Naive thymus-derived CD4-positive, alpha-beta T cell (primary cell): ENCODE data around the gene FYN. TPM values are rescaled to one million over a fixed set of nuclear protein-coding genes. Genes with fewer than 3 reads are reported as not detected.
A peak's percentile ranks its signal among the peaks of the same experiment; 100 is the strongest.

Source experiments
- ATAC-seq: fragments of 150-1000 bp; cut with Tn5 transposase; 2 replicates; pipeline ENCODE4 v1.10.0; 2021; ENCODE audit warnings: mild to moderate bottlenecking, moderate library complexity
- CTCF ChIA-PET: fragments of 350-600 bp; sonication (Branson Sonifier 250); formaldehyde crosslinking; loops from one replicate; lab custom pipeline; 2021; ENCODE audit warnings: antibody characterized with exemption; lab: Charles Lee
- POLR2A ChIA-PET: fragments of 350-600 bp; sonication (Branson Sonifier 250); formaldehyde crosslinking; loops from one replicate; lab custom pipeline; 2021; ENCODE audit warnings: antibody characterized with exemption, inconsistent platforms; lab: Charles Lee
- DNase-seq, 9 donors: peaks; one replicate each; pipeline versions ENCODE4 v3.0.0 to v3.0.0-alpha.2; 2020 to 2022; ENCODE audit warnings: mixed read lengths in 1 of 9
- H3K27ac ChIP-seq: one replicate; pipeline ENCODE4 v1.7.0; 2013; ENCODE audit warnings: mild to moderate bottlenecking, low read depth, low read length, moderate library complexity
- H3K27me3 ChIP-seq, 2 donors: one replicate each; pipeline ENCODE4 v1.7.0; 2013; ENCODE audit warnings: low read length in 2 of 2, mild to moderate bottlenecking in 2 of 2, moderate library complexity in 2 of 2; ENCODE audit not compliant: control insufficient read depth in 2 of 2, insufficient read depth in 2 of 2
- H3K36me3 ChIP-seq, 3 experiments: 1 replicate in 2 of 3; 2 replicates in 1 of 3; pipeline ENCODE4 v1.7.0; 2013; ENCODE audit warnings: low read length in 3 of 3, mild to moderate bottlenecking in 3 of 3, moderate library complexity in 1 of 3; ENCODE audit not compliant: insufficient read depth in 3 of 3, control insufficient read depth in 2 of 3
- H3K4me1 ChIP-seq, 2 donors: one replicate each; pipeline ENCODE4 v1.7.0; 2013; ENCODE audit warnings: low read length in 2 of 2, mild to moderate bottlenecking in 2 of 2, moderate library complexity in 1 of 2; ENCODE audit not compliant: control insufficient read depth in 2 of 2, insufficient read depth in 2 of 2
- H3K4me3 ChIP-seq: 2 replicates; pipeline ENCODE4 v1.7.0; 2013; ENCODE audit warnings: mild to moderate bottlenecking, low read length
- H3K9me3 ChIP-seq, 3 experiments: 1 replicate in 2 of 3; 2 replicates in 1 of 3; pipeline ENCODE4 v1.7.0; 2013; ENCODE audit warnings: low read length in 3 of 3; ENCODE audit not compliant: control insufficient read depth in 2 of 3
- H3K27ac Mint-ChIP-seq, 9 donors: one replicate each; pipeline ENCODE4 v1.8.0; 2020 to 2022; ENCODE audit warnings: mixed read lengths in 9 of 9, mild to moderate bottlenecking in 8 of 9, moderate library complexity in 5 of 9, inconsistent platforms in 2 of 9
- H3K27me3 Mint-ChIP-seq, 5 donors: one replicate each; pipeline ENCODE4 v1.8.0; 2021 to 2022; ENCODE audit warnings: mixed read lengths in 5 of 5, mild to moderate bottlenecking in 1 of 5
- H3K36me3 Mint-ChIP-seq, 5 donors: one replicate each; pipeline ENCODE4 v1.8.0; 2020 to 2022; ENCODE audit warnings: mixed read lengths in 5 of 5, mild to moderate bottlenecking in 3 of 5, inconsistent platforms in 1 of 5
- H3K4me1 Mint-ChIP-seq, 7 donors: one replicate each; pipeline ENCODE4 v1.8.0; 2020 to 2022; ENCODE audit warnings: mixed read lengths in 7 of 7, mild to moderate bottlenecking in 3 of 7, inconsistent platforms in 1 of 7
- H3K4me3 Mint-ChIP-seq, 10 donors: one replicate each; pipeline ENCODE4 v1.8.0; 2020 to 2022; ENCODE audit warnings: mild to moderate bottlenecking in 10 of 10, mixed read lengths in 10 of 10, moderate library complexity in 6 of 10, inconsistent platforms in 2 of 10
- H3K9me3 Mint-ChIP-seq, 11 donors: one replicate each; pipeline ENCODE4 v1.8.0; 2020 to 2022; ENCODE audit warnings: mixed read lengths in 11 of 11, mild to moderate bottlenecking in 4 of 11, inconsistent platforms in 1 of 11, moderate library complexity in 1 of 11
- intact Hi-C, 2 donors: fragments of 100-400 bp; cut with micrococcal nuclease; formaldehyde crosslinking; loops; one replicate each; pipeline ENCODE4 v1.15.1; 2023
- polyA plus RNA-seq, 2 donors: library from polyadenylated mRNA; unstranded; fragments of 300-500 nt; fragmentation: Illumina TruSeq; gene quantifications; one replicate each; pipeline ENCODE4 v1.2.3, GENCODE V29; 2021
- total RNA-seq, 6 experiments: library from RNA in 5 of 6; stranded (reverse) in 5 of 6; gene quantifications; 1 replicate in 5 of 6; 2 replicates in 1 of 6; pipeline ENCODE4 v1.2.3 and lab custom pipeline; 2021 to 2026

FYN gene
- total and polyA plus RNA-seq, 7 experiments from 2014 or later = 200 to 720 (median 430) TPM

DNA sequence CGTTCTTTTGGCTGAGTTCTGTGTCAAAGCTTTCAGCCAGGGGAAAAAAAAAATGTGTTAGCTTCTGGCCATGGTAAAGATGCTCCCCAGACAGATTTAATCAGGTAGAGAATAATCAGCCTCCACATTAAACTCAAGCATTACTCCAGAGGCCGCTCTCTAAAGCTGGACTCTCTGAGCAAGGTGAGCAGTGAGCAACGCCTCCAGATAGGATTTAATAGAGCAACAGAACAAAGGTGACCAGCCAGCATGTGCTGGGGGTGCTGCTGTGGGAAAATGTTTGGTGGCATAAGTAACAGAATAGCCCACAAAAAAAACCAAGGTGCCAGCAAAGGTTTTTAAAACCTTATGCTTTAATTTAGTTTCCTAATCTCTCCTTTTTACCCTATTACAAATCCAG lies 164.1 kb downstream of the FYN start:
- H3K9me3 Mint-ChIP-seq = no peaks in the 10 kb centered on the region
- H3K4me1 Mint-ChIP-seq = peaks cover 26 to 58% (median 50%) of the 10 kb centered on the region in 7 donors
- peaks cover 4 to 38% (median 20%) of the 10 kb centered on the region in 3 experiments for H3K36me3 ChIP-seq
- peaks cover 26 to 38% of the 10 kb centered on the region in 2 donors for H3K4me1 ChIP-seq
- peak overlapping the region in 7 of 9 donors; percentile 77 to 98 (median 93) for H3K27ac Mint-ChIP-seq
- no peak overlapping the region for H3K4me3 ChIP-seq
- no peaks in the 10 kb centered on the region for H3K27me3 Mint-ChIP-seq
- peak overlapping the region in 1 of 10 donors; percentile 2 for H3K4me3 Mint-ChIP-seq
- ChIA-PET CTCF (interaction anchor here (0.7 to 3.8 kb wide), 12 partner anchors 10 to 335 kb away, joined by 3 to 61 read pairs (median 5); no protein-coding TSS in a partner anchor), POLR2A (interaction anchor here (0.7 to 2.4 kb wide), 5 partner anchors 32 to 334 kb away, joined by 3 to 11 read pairs (median 4); no protein-coding TSS in a partner anchor)
- H3K27ac ChIP-seq = peak overlapping the region; percentile 29
- H3K9me3 ChIP-seq = no peaks in the 10 kb centered on the region
- H3K36me3 Mint-ChIP-seq = peaks cover 10 to 50% (median 32%) of the 10 kb centered on the region in 5 donors
- DNase-seq (no peak), ATAC-seq (no peak)
- H3K27me3 ChIP-seq = no peaks in the 10 kb centered on the region
- intact Hi-C loops = no loop called here

DNA sequence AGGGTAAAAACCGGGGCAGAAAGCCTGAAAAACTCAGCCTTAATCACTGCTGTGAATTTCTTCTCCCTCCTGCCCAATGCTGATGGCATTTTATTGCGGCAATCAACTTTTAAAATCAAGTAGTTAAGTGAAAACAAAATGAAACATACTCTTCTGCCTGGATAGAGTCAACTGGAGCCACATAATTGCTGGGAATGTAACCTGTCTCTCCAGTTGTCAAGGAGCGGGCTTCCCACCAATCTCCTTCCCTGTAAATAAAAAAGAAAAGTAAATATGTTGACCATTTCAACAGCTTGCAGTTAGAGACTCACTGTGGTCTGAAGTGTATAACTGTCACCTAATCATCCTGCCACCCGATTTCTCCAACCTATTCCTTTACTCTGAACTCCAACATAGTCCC lies 165.5 kb downstream of the FYN start:
- no peak for ATAC-seq
- peaks cover 8 to 50% (median 42%) of the 10 kb centered on the region in 5 donors for H3K36me3 Mint-ChIP-seq
- CTCF ChIA-PET = interaction anchor here (3.7 kb wide), 1 partner anchor 334 kb away, joined by 61 read pairs; no protein-coding TSS in a partner anchor
- POLR2A ChIA-PET = interaction anchor here (1.3 kb wide), 1 partner anchor 60 kb away, joined by 3 read pairs; no protein-coding TSS in a partner anchor
- peaks cover 19 to 51% (median 35%) of the 10 kb centered on the region in 7 donors for H3K4me1 Mint-ChIP-seq
- Histone ChIP-seq H3K4me1 (peaks cover 14 to 31% of the 10 kb centered on the region in 2 donors), H3K4me3 (no peak overlapping the region), H3K36me3 (peaks cover 4 to 40% (median 26%) of the 10 kb centered on the region in 3 experiments), H3K27ac (no peak overlapping the region), H3K27me3 (no peaks in the 10 kb centered on the region), H3K9me3 (no peaks in the 10 kb centered on the region)
- H3K9me3 Mint-ChIP-seq = no peaks in the 10 kb centered on the region
- peak overlapping the region in 5 of 9 donors; percentile 3 to 83 (median 48) for H3K27ac Mint-ChIP-seq
- H3K27me3 Mint-ChIP-seq = no peaks in the 10 kb centered on the region
- no peak for DNase-seq
- intact Hi-C loops = no loop called here
- H3K4me3 Mint-ChIP-seq = no peak overlapping the region

DNA sequence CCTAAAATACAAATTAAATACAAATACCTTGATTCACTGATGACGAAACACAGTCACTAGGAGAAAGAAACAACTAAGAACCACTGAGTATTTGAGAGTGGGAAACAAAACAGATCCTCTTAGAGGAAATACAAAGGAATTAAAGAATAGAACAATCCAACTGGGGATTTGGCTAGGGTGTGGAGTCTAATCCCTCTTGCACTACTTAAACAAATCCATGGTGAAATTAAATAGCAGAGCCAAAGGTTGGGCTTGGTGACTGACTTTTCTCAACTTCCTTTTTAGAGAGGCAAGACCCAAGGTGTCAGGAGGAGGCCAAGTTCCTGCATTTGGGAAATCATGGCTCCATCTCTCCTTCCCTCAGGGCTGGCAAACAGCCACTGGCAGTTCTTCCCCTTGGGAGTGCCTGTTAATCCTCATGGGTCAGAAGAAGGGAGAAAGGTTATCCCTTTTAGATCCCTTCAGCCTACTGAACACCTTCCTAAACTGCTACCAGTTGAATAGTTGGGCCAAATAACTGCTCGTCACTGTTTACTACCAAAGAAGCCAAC lies 166.3 kb downstream of the FYN start:
- CTCF ChIA-PET = no interaction called here
- Mint-ChIP-seq H3K27me3 (no peaks in the 10 kb centered on the region), H3K4me3 (no peak overlapping the region), H3K4me1 (peaks cover 11 to 42% (median 27%) of the 10 kb centered on the region in 7 donors), H3K36me3 (peaks cover 9 to 48% (median 39%) of the 10 kb centered on the region in 5 donors), H3K27ac (peak overlapping the region in 3 of 9 donors; percentile 3 to 29 (median 19)), H3K9me3 (peaks cover 0 to 2% (median 0%) of the 10 kb centered on the region in 11 donors)
- ATAC-seq (no peak), DNase-seq (no peak)
- POLR2A ChIA-PET = interaction anchor here (1.3 kb wide), 1 partner anchor 60 kb away, joined by 3 read pairs; no protein-coding TSS in a partner anchor
- H3K27me3 ChIP-seq = no peaks in the 10 kb centered on the region
- intact Hi-C loops = no loop called here
- peaks cover 4 to 48% (median 34%) of the 10 kb centered on the region in 3 experiments for H3K36me3 ChIP-seq
- no peaks in the 10 kb centered on the region for H3K9me3 ChIP-seq
- H3K27ac ChIP-seq = no peak overlapping the region
- H3K4me1 ChIP-seq = peaks cover 14 to 23% of the 10 kb centered on the region in 2 donors
- H3K4me3 ChIP-seq = no peak overlapping the region

DNA sequence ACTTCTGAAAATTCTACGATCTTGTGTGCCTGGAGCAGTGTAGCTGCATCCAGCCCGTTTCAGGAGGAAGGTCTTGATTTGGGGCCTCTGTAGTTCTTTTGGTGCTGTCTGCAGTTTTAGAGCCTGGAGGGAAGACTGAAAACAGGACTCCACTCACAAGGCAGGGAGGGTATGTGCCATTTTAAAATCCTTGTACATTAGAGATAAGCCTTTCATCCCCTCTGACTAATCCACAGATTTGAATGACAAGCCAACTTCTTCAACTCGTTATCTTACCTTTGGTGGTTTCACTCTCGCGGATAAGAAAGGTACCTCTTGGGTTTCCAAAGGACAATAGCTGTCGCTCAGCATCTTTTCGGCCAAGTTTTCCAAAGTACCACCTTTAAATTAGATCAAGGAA lies 169.5 kb downstream of the FYN start:
- Histone ChIP-seq H3K27me3 (no peaks in the 10 kb centered on the region), H3K4me3 (no peak overlapping the region), H3K36me3 (peaks cover 8 to 61% (median 60%) of the 10 kb centered on the region in 3 experiments), H3K4me1 (peaks cover 9 to 13% of the 10 kb centered on the region in 2 donors), H3K9me3 (no peaks in the 10 kb centered on the region), H3K27ac (no peak overlapping the region)
- H3K9me3 Mint-ChIP-seq = peaks cover 0 to 2% (median 0%) of the 10 kb centered on the region in 11 donors
- no peaks in the 10 kb centered on the region for H3K27me3 Mint-ChIP-seq
- POLR2A ChIA-PET = interaction anchor here (1.3 kb wide), 1 partner anchor 12 kb away, joined by 3 read pairs; no protein-coding TSS in a partner anchor
- DNase-seq (no peak), ATAC-seq (no peak)
- intact Hi-C loops = no loop called here
- H3K4me3 Mint-ChIP-seq = no peak overlapping the region
- CTCF ChIA-PET = interaction anchor here (1.2 kb wide), 1 partner anchor 8 kb away, joined by 4 read pairs; no protein-coding TSS in a partner anchor
- H3K4me1 Mint-ChIP-seq = peaks cover 15 to 39% (median 24%) of the 10 kb centered on the region in 7 donors
- peak overlapping the region in 2 of 9 donors; percentile 17 to 48 for H3K27ac Mint-ChIP-seq
- peaks cover 9 to 63% (median 51%) of the 10 kb centered on the region in 5 donors for H3K36me3 Mint-ChIP-seq

DNA sequence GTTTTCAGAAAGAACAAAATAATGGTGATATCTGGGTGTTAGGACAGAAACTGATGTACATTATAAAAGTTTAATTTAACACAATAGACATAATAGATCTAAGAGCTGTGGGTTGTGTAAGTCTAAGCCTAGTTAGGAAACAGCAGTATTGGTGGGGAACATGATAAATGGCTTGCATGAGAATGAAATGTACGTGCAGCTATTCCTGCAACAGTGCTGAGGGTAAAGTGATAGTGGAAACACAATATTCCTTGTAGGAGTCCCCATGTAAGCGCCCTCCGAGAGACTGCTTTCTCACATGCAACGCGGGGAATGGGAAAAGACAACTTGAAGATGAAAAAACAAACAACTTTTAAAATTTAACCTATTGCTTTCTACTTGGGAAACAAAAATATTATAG lies 171.0 kb downstream of the FYN start:
- Mint-ChIP-seq H3K27ac (peak overlapping the region in 1 of 9 donors; percentile 33), H3K4me1 (peaks cover 15 to 45% (median 24%) of the 10 kb centered on the region in 7 donors), H3K9me3 (peaks cover 0 to 2% (median 0%) of the 10 kb centered on the region in 11 donors), H3K36me3 (peaks cover 9 to 57% (median 43%) of the 10 kb centered on the region in 5 donors), H3K4me3 (no peak overlapping the region), H3K27me3 (no peaks in the 10 kb centered on the region)
- H3K4me1 ChIP-seq = peaks cover 9 to 14% of the 10 kb centered on the region in 2 donors
- intact Hi-C loops = no loop called here
- ChIA-PET POLR2A (interaction anchor here (0.8 to 1.3 kb wide), 2 partner anchors 11 to 306 kb away, joined by 3 to 4 read pairs; no protein-coding TSS in a partner anchor), CTCF (no interaction called here)
- H3K9me3 ChIP-seq = no peaks in the 10 kb centered on the region
- no peaks in the 10 kb centered on the region for H3K27me3 ChIP-seq
- ATAC-seq (no peak), DNase-seq (no peak)
- no peak overlapping the region for H3K27ac ChIP-seq
- peaks cover 8 to 56% (median 53%) of the 10 kb centered on the region in 3 experiments for H3K36me3 ChIP-seq
- H3K4me3 ChIP-seq = no peak overlapping the region

DNA sequence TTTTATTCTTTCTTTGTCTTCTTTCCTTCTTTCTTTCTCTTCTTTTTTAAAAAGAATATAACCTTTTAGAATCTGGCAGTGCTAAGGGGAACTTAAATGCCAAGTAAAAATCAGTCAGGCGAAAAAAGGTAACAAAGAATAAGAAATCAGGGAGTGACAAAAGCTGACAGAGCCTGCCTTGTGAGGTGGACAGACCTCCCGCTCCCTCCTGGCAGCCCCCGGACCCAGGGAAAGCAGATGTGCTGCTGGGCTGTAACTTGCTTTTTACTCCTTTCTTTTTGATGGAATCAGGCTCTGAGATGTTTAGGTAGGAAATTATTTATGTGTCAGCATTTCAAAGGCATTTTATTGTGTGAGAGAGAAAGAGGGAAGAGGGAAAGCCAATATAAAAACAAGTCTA lies 172.1 kb downstream of the FYN start:
- no peak overlapping the region for H3K27ac ChIP-seq
- H3K27me3 ChIP-seq = no peaks in the 10 kb centered on the region
- ChIA-PET POLR2A (no interaction called here), CTCF (no interaction called here)
- H3K4me3 Mint-ChIP-seq = no peak overlapping the region
- DNase-seq = no peak
- ATAC-seq = no peak
- intact Hi-C loops = no loop called here
- no peaks in the 10 kb centered on the region for H3K27me3 Mint-ChIP-seq
- H3K4me1 Mint-ChIP-seq = peaks cover 13 to 47% (median 24%) of the 10 kb centered on the region in 7 donors
- H3K4me1 ChIP-seq = peaks cover 9 to 14% of the 10 kb centered on the region in 2 donors
- peaks cover 9 to 54% (median 39%) of the 10 kb centered on the region in 5 donors for H3K36me3 Mint-ChIP-seq
- H3K36me3 ChIP-seq = peaks cover 8 to 55% (median 47%) of the 10 kb centered on the region in 3 experiments
- no peak overlapping the region for H3K4me3 ChIP-seq
- H3K9me3 ChIP-seq = no peaks in the 10 kb centered on the region
- peaks cover 0 to 2% (median 0%) of the 10 kb centered on the region in 11 donors for H3K9me3 Mint-ChIP-seq
- peak overlapping the region in 1 of 9 donors; percentile 40 for H3K27ac Mint-ChIP-seq
